Fibroblast of skin of left quadriceps (primary cell): ENCODE measurements around the gene FAM209B.
A peak's percentile ranks its signal among the peaks of the same experiment; 100 is the strongest.
"Not testable (repeated sequence)": the region's sequence is repeated elsewhere in the genome, so short reads cannot be mapped to it uniquely, and the experiment has no call there.

Source experiments
- DNase-seq, 2 experiments: peaks; one replicate each; pipeline ENCODE4 v3.0.0-alpha.2; 2013; ENCODE audit warnings: low read depth in 2 of 2

Gene FAM209B

GRCh38 chr20:56540415-56540814 lies 7.4 kb downstream of the FAM209B start:
- DNase-seq, result no peak

- no peak for DNase-seq
These were observed 9.5 kb downstream of the FAM209B start for GRCh38 chr20:56542489-56543030.

- DNase-seq, result no peak
These were observed 18.5 kb downstream of the FAM209B start for GRCh38 chr20:56551571-56551970.

GRCh38 chr20:56552911-56553629 lies 20.0 kb downstream of the FAM209B start:
- DNase-seq, result no peak

- peak; percentile 93 to 94 for DNase-seq
These were observed 21.8 kb downstream of the FAM209B start for GRCh38 chr20:56554869-56555268.

- DNase-seq, result no peak
These were observed 25.9 kb downstream of the FAM209B start for GRCh38 chr20:56558968-56559367.

- not testable (repeated sequence) for DNase-seq
These were observed 31.5 kb downstream of the FAM209B start for GRCh38 chr20:56564526-56564925.

GRCh38 chr20:56565511-56565910 lies 32.5 kb downstream of the FAM209B start:
- no peak for DNase-seq

GRCh38 chr20:56566621-56567020 lies 33.6 kb downstream of the FAM209B start:
- DNase-seq, result no peak

- DNase-seq, result no peak
These were observed 37.8 kb downstream of the FAM209B start for GRCh38 chr20:56570832-56571231.

GRCh38 chr20:56572172-56572571 lies 39.1 kb downstream of the FAM209B start:
- no peak for DNase-seq

- no peak for DNase-seq
These were observed 40.9 kb downstream of the FAM209B start for GRCh38 chr20:56573986-56574385.

- DNase-seq, result no peak
These were observed 41.6 kb downstream of the FAM209B start for GRCh38 chr20:56574531-56575142.

GRCh38 chr20:56575157-56575556 lies 42.1 kb downstream of the FAM209B start:
- no peak for DNase-seq

GRCh38 chr20:56575961-56576360 lies 42.9 kb downstream of the FAM209B start:
- no peak for DNase-seq

GRCh38 chr20:56579301-56579710 lies 46.3 kb downstream of the FAM209B start:
- no peak for DNase-seq

GRCh38 chr20:56580226-56580625 lies 47.2 kb downstream of the FAM209B start:
- DNase-seq, result no peak

GRCh38 chr20:56581701-56582100 lies 48.7 kb downstream of the FAM209B start:
- no peak for DNase-seq

- DNase-seq, result no peak
These were observed 49.5 kb downstream of the FAM209B start for GRCh38 chr20:56582542-56582941.

- no peak for DNase-seq
These were observed 51.9 kb downstream of the FAM209B start for GRCh38 chr20:56584916-56585315.
